HL-60 (cell line): ENCODE data around the gene IFNG-AS1.

ENCODE experiments used
- DNase-seq, 2 experiments: peaks; one replicate each; pipeline ENCODE4 v3.0.0-alpha.2; 2010 to 2020; ENCODE audit warnings: low read depth in 1 of 2, low spot score in 1 of 2
- H3K27ac ChIP-seq: fragments of 250-450 bp; sonication (Bioruptor Pico); replicated peaks from 2 replicates; pipeline ENCODE4 v1.5.1; 2020; ENCODE audit warnings: mild to moderate bottlenecking, moderate library complexity
- H3K27me3 ChIP-seq: fragments of 250-450 bp; sonication (Bioruptor Pico); 2 replicates; pipeline ENCODE4 v1.5.1; 2021; ENCODE audit warnings: mild to moderate bottlenecking, moderate library complexity; ENCODE audit not compliant: insufficient read depth, poor library complexity, severe bottlenecking
- H3K4me3 ChIP-seq: replicated peaks from 2 replicates; pipeline ENCODE4 v1.5.1; 2011; ENCODE audit warnings: mild to moderate bottlenecking, control low read depth, low read length; ENCODE audit not compliant: insufficient read depth
- CTCF ChIP-seq: IDR thresholded peaks from one replicate; pipeline ENCODE4 v1.5.1; 2011; ENCODE audit warnings: low read length, control low read depth, inconsistent platforms; ENCODE audit not compliant: insufficient read depth
- GABPA ChIP-seq: IDR thresholded peaks from 2 replicates; pipeline ENCODE4 v1.6.1; 2012; ENCODE audit warnings: low read depth
- POLR2AphosphoS5 ChIP-seq: IDR thresholded peaks from 2 replicates; pipeline ENCODE4 v1.6.1; 2012; ENCODE audit warnings: low read depth
- REST ChIP-seq: IDR thresholded peaks from 2 replicates; pipeline ENCODE4 v1.6.1; 2012; ENCODE audit warnings: low read depth; ENCODE audit not compliant: insufficient replicate concordance
- SPI1 ChIP-seq: IDR thresholded peaks from 2 replicates; pipeline ENCODE4 v1.6.1; 2012; ENCODE audit warnings: low read depth, mild to moderate bottlenecking, borderline replicate concordance

The IFNG-AS1 gene

GRCh38 chr12:67964456-67964855 is 24.8 kb upstream of the IFNG-AS1 start:
- no peak for DNase-seq
- Histone ChIP-seq H3K27ac (no peak overlapping the region), H3K4me3 (no peak overlapping the region), H3K27me3 (no peaks in the 10 kb centered on the region)
- no peak for TF ChIP-seq GABPA

GRCh38 chr12:67966560-67966959 is 22.7 kb upstream of the IFNG-AS1 start:
- no peaks in the 10 kb centered on the region for H3K27me3 ChIP-seq
- DNase-seq: no peak
- no peak overlapping the region for H3K4me3 ChIP-seq
- TF ChIP-seq GABPA: no peak
- TF ChIP-seq REST: no peak
- no peak for TF ChIP-seq CTCF
- no peak for TF ChIP-seq POLR2AphosphoS5
- no peak for TF ChIP-seq SPI1
- no peak overlapping the region for H3K27ac ChIP-seq

GRCh38 chr12:67968321-67968720 is 20.9 kb upstream of the IFNG-AS1 start:
- Histone ChIP-seq H3K4me3 (no peak overlapping the region), H3K27ac (no peak overlapping the region), H3K27me3 (no peaks in the 10 kb centered on the region)
- TF ChIP-seq POLR2AphosphoS5 (no peak), GABPA (no peak), SPI1 (no peak), REST (no peak), CTCF (no peak)
- DNase-seq: no peak

GRCh38 chr12:67968725-67969124 is 20.5 kb upstream of the IFNG-AS1 start:
- DNase-seq: no peak
- no peaks in the 10 kb centered on the region for H3K27me3 ChIP-seq
- no peak overlapping the region for H3K4me3 ChIP-seq
- no peak overlapping the region for H3K27ac ChIP-seq
- TF ChIP-seq GABPA (no peak), REST (no peak)
